A673 (cell line): ENCODE measurements around the gene GPR158.

Experiments used
- CTCF ChIP-seq: fragments of 300-800, 200-600 bp; sonication (generic); conservative IDR thresholded peaks from 2 replicates; pipeline ENCODE4 v1.5.1; 2017; ENCODE audit warnings: low read depth, mild to moderate bottlenecking, antibody characterized with exemption, low read length, moderate library complexity, mixed read lengths
- EZH2 ChIP-seq: fragments of 200-600 bp; sonication (generic); IDR thresholded peaks from 2 replicates; pipeline ENCODE4 v1.6.1; 2017; ENCODE audit warnings: borderline replicate concordance, low read depth, mild to moderate bottlenecking, mixed read lengths, antibody characterized with exemption, low read length; ENCODE audit not compliant: poor library complexity, severe bottlenecking

- no peak for TF ChIP-seq EZH2
- TF ChIP-seq CTCF = no peak
Measured at GRCh38 chr10:25220156-25220555, 45.4 kb downstream of the GPR158 start.
